KMS-11 (cell line): ENCODE measurements around the gene LSM7.

Experiments
- H2AFZ ChIP-seq: fragments of 200-600 bp; sonication (generic); 2 replicates; pipeline ENCODE4 v1.6.1; 2016; ENCODE audit warnings: antibody characterized with exemption, mixed run types, low read depth
- H3K27ac ChIP-seq: fragments of 200-600 bp; sonication (generic); 2 replicates; pipeline ENCODE4 v1.6.1; 2016; ENCODE audit warnings: mild to moderate bottlenecking, mixed run types
- H3K27me3 ChIP-seq: fragments of 200-600 bp; sonication (generic); 2 replicates; pipeline ENCODE4 v1.6.1; 2017; ENCODE audit warnings: mild to moderate bottlenecking, low read depth, mixed run types, moderate library complexity; ENCODE audit not compliant: insufficient read depth
- H3K36me3 ChIP-seq: fragments of 200-600 bp; sonication (generic); 2 replicates; pipeline ENCODE4 v1.6.1; 2017; ENCODE audit warnings: mild to moderate bottlenecking, mixed run types; ENCODE audit not compliant: insufficient read depth
- H3K4me1 ChIP-seq: fragments of 200-600 bp; sonication (generic); 2 replicates; pipeline ENCODE4 v1.6.1; 2016; ENCODE audit warnings: mild to moderate bottlenecking, low read depth, mixed run types; ENCODE audit not compliant: poor library complexity, severe bottlenecking
- H3K4me2 ChIP-seq: fragments of 200-600 bp; sonication (generic); 2 replicates; pipeline ENCODE4 v1.7.0; 2016; ENCODE audit warnings: mild to moderate bottlenecking, mixed run types
- H3K4me3 ChIP-seq: fragments of 200-600 bp; sonication (generic); IDR thresholded peaks from 2 replicates; pipeline ENCODE4 v1.6.1; 2017; ENCODE audit warnings: low read depth, low read length, mixed read lengths; ENCODE audit not compliant: insufficient read depth
- H3K79me2 ChIP-seq: fragments of 200-600 bp; sonication (generic); 2 replicates; pipeline ENCODE4 v1.6.1; 2016; ENCODE audit warnings: low read depth, mixed run types; ENCODE audit not compliant: insufficient read depth
- H3K9ac ChIP-seq: fragments of 200-600 bp; sonication (generic); 2 replicates; pipeline ENCODE4 v1.6.1; 2016; ENCODE audit warnings: mild to moderate bottlenecking, mixed run types
- H4K20me1 ChIP-seq: fragments of 200-600 bp; sonication (generic); 2 replicates; pipeline ENCODE4 v1.6.1; 2016; ENCODE audit warnings: mild to moderate bottlenecking, mixed run types; ENCODE audit not compliant: insufficient read depth
- CTCF ChIP-seq: fragments of 200-600 bp; sonication (generic); conservative IDR thresholded peaks from 2 replicates; pipeline ENCODE4 v1.6.1; 2017; ENCODE audit warnings: low read depth, mild to moderate bottlenecking, antibody characterized with exemption, low read length, moderate library complexity, mixed read lengths

LSM7 gene

GRCh38 chr19:2359992-2360685 lies 31.8 kb upstream of the LSM7 start, which contains the start of gene TMPRSS9:
Gene TMPRSS9, plus strand, starts transcription at chr19:2360265. Its CDS starts 29,521 bp downstream, at chr19:2389786.
- TF ChIP-seq CTCF, result no peak
- no peak within 1 kb of the TSS for H2AFZ ChIP-seq
- H3K27me3 ChIP-seq, result no peaks in the 10 kb centered on the region; the same call in 1 of the 2 replicates
- H3K79me2 ChIP-seq, result no peaks in the 10 kb centered on the region
- H3K4me1 ChIP-seq, result no peaks in the 10 kb centered on the region
- H3K9ac ChIP-seq, result no peak within 1 kb of the TSS
- H3K4me2 ChIP-seq, result no peak within 1 kb of the TSS
- no peaks in the 10 kb centered on the region for H4K20me1 ChIP-seq
- no peak within 1 kb of the TSS for H3K4me3 ChIP-seq
- no peaks in the 10 kb centered on the region for H3K36me3 ChIP-seq
- no peak within 1 kb of the TSS for H3K27ac ChIP-seq

- no peaks in the 10 kb centered on the region; the same call in 1 of the 2 replicates for H3K27me3 ChIP-seq
- no peak for TF ChIP-seq CTCF
- H3K4me1 ChIP-seq, result no peaks in the 10 kb centered on the region
- no peak overlapping the region for H3K9ac ChIP-seq
- no peak overlapping the region for H3K4me2 ChIP-seq
- H3K27ac ChIP-seq, result no peak overlapping the region
- no peaks in the 10 kb centered on the region for H3K36me3 ChIP-seq
- no peaks in the 10 kb centered on the region for H3K79me2 ChIP-seq
- H2AFZ ChIP-seq, result no peak overlapping the region
- H4K20me1 ChIP-seq, result no peaks in the 10 kb centered on the region
- no peak overlapping the region for H3K4me3 ChIP-seq
Observed at GRCh38 chr19:2358548-2359173, 30.3 kb upstream of the LSM7 start.

- Histone ChIP-seq H3K4me1 (no peaks in the 10 kb centered on the region), H3K79me2 (no peaks in the 10 kb centered on the region), H3K4me3 (no peak overlapping the region), H3K27me3 (no peaks in the 10 kb centered on the region; the same call in 1 of the 2 replicates), H3K36me3 (no peaks in the 10 kb centered on the region), H3K4me2 (no peak overlapping the region), H3K27ac (no peak overlapping the region), H2AFZ (no peak overlapping the region), H4K20me1 (no peaks in the 10 kb centered on the region), H3K9ac (no peak overlapping the region)
- TF ChIP-seq CTCF, result no peak
Observed at GRCh38 chr19:2357279-2358206, 29.2 kb upstream of the LSM7 start.

GRCh38 chr19:2356036-2356646 lies 27.8 kb upstream of the LSM7 start:
- Histone ChIP-seq H3K4me3 (no peak overlapping the region), H3K9ac (no peak overlapping the region), H3K36me3 (no peaks in the 10 kb centered on the region), H3K27ac (no peak overlapping the region), H3K79me2 (no peaks in the 10 kb centered on the region), H3K4me1 (no peaks in the 10 kb centered on the region), H2AFZ (no peak overlapping the region), H4K20me1 (no peaks in the 10 kb centered on the region), H3K27me3 (no peaks in the 10 kb centered on the region; the same call in 1 of the 2 replicates), H3K4me2 (no peak overlapping the region)
- TF ChIP-seq CTCF, result no peak
